Uterus (tissue), 2 donors: ENCODE results near the gene UBXN2A.

Experiments
- CTCF ChIP-seq, 4 experiments: fragments of 200-600 bp in 2 of 4; fragments of 450-650 bp in 2 of 4; sonication (generic) in 2 of 4; IDR thresholded peaks; one replicate each; pipeline ENCODE4 v1.5.1; 2016 to 2019; ENCODE audit warnings: antibody characterized with exemption in 4 of 4, mild to moderate bottlenecking in 2 of 4, moderate library complexity in 1 of 4
- POLR2A ChIP-seq, 2 donors: fragments of 450-650 bp; IDR thresholded peaks; one replicate each; pipeline ENCODE4 v1.6.1; 2016; ENCODE audit warnings: antibody characterized with exemption in 2 of 2, mild to moderate bottlenecking in 1 of 2, moderate library complexity in 1 of 2

- no peak for TF ChIP-seq CTCF (IDR thresholded peaks at IDR 0.05)
- no peak for TF ChIP-seq POLR2A (IDR thresholded peaks at IDR 0.05)
These were observed 82.2 kb downstream of the UBXN2A start for GRCh38 chr2:24022324-24022974.
